GM20431 (cell line): ENCODE data around the gene ACTG1.
"Not testable (repeated sequence)": the region's sequence is repeated elsewhere in the genome, so short reads cannot be mapped to it uniquely, and the experiment has no call there.

Experiments used
- in situ Hi-C: fragments of 300-500 bp; cut with MseI, MboI; formaldehyde crosslinking; loops from one replicate; pipeline ENCODE4 v1.15.0; 2020; ENCODE audit warnings: low sequenced_read_pairs; ENCODE audit not compliant: unreplicated experiment

ACTG1 gene

GRCh38 chr17:81533339-81534141 lies 20.9 kb upstream of the ACTG1 start:
- in situ Hi-C loops: no loop called here

GRCh38 chr17:81532490-81533287 lies 20.1 kb upstream of the ACTG1 start:
- in situ Hi-C loops: no loop called here

- in situ Hi-C loops: not testable (repeated sequence)
Measured at GRCh38 chr17:81531998-81532404, 19.4 kb upstream of the ACTG1 start.

- in situ Hi-C loops: not testable (repeated sequence)
Measured at GRCh38 chr17:81531013-81531412, 18.4 kb upstream of the ACTG1 start.

GRCh38 chr17:81529437-81529803 lies 16.8 kb upstream of the ACTG1 start:
- in situ Hi-C loops: no loop called here

GRCh38 chr17:81528651-81529436 lies 16.2 kb upstream of the ACTG1 start:
- in situ Hi-C loops: no loop called here

GRCh38 chr17:81528384-81528650 lies 15.7 kb upstream of the ACTG1 start:
- in situ Hi-C loops: no loop called here

- in situ Hi-C loops: no loop called here
Measured at GRCh38 chr17:81527591-81528383, 15.2 kb upstream of the ACTG1 start, which contains the start of gene FSCN2. Gene FSCN2 (plus strand): TSS chr17:81528377. CDS start chr17:81528532, 155 bp downstream.

- in situ Hi-C loops: no loop called here
Measured at GRCh38 chr17:81526662-81527571, 14.3 kb upstream of the ACTG1 start.

- in situ Hi-C loops: no loop called here
Measured at GRCh38 chr17:81524865-81525159, 12.2 kb upstream of the ACTG1 start.

- in situ Hi-C loops: no loop called here
Measured at GRCh38 chr17:81524039-81524864, 11.7 kb upstream of the ACTG1 start.

GRCh38 chr17:81523402-81524038 lies 10.9 kb upstream of the ACTG1 start:
- in situ Hi-C loops: no loop called here

- in situ Hi-C loops: no loop called here
Measured at GRCh38 chr17:81522491-81523401, 10.1 kb upstream of the ACTG1 start.

GRCh38 chr17:81520021-81520901 lies 7.7 kb upstream of the ACTG1 start:
- in situ Hi-C loops: no loop called here

- in situ Hi-C loops: no loop called here
Measured at GRCh38 chr17:81519284-81520020, 6.9 kb upstream of the ACTG1 start.
